NCI-H524 (cell line): ENCODE measurements around the gene ANXA4.
"Not testable (repeated sequence)": the region's sequence is repeated elsewhere in the genome, so short reads cannot be mapped to it uniquely, and the experiment has no call there.

Source experiments
- DNase-seq, 2 experiments: peaks; one replicate each; lab custom pipeline; 2025; lab: John Stamatoyannopoulos, UW

The ANXA4 gene

DNA sequence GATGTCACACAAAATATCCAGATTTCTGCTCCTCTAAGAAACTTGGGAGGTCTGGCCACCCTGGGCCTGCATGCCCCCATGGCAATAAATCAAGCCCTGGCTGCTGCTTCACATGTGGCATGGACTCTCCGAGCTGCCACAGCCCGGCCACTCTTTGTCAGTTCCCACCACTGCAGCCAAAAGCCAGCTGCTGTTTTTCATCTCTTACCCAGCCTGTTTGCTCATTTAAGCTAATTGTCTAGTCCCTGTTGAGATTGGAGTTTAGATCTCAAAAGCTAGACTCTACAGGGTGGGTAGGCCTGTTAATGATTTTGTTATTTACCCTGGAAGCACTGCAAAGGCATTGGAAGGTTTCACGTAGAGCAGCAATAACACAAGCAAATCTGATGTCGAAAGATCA, 20.9 kb upstream of the ANXA4 start:
- no peak for DNase-seq

DNA sequence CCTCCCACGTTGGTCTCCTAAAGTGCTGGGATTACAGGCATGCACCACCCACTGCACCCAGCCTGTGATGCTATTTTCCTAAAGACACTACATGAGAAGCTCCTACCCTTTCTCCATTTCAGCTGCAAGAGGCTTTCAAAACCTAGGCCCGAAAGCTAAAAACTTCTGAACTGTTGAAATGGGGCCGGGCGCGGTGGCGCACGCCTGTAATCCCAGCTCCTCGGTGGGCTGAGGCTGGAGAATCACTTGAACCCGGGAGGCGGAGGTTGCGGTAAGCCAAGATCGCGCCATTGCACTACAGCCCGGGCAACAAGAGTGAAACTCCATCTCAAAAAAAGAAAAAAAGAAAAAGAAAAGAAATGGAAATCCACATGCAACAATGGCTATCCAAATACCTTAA, 18.1 kb upstream of the ANXA4 start:
- DNase-seq: no peak

DNA sequence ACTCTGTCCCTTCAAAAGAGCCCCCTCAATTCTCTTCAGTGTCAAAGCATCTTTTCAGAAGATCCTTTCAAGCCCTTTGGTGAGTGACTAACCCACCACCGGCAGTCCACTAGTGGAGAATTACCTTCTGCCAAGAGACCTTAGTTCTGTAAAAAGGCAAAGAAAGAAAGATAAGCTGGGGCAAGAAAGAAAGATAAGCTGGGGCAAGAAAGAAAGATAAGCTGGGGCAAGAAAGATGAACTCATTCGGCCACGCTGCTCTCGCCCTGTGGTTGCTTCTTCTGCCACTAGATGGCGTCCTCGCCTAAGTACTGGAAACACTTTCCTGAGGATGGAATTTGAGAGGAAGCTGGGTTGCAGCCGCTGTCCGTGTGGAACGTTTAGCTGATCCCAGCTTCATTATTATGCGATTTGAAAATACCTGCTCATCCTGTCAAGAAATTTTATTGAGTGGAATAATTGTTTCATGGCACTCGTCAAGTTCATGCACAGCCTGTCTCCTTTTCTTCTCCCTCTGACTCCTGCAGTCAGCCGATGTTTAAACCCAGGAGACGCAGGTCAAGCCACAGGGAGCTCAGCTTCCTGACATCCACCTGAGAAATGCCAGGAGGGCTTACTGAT, 17.3 kb upstream of the ANXA4 start:
- DNase-seq: peak; percentile 40 to 70

DNA sequence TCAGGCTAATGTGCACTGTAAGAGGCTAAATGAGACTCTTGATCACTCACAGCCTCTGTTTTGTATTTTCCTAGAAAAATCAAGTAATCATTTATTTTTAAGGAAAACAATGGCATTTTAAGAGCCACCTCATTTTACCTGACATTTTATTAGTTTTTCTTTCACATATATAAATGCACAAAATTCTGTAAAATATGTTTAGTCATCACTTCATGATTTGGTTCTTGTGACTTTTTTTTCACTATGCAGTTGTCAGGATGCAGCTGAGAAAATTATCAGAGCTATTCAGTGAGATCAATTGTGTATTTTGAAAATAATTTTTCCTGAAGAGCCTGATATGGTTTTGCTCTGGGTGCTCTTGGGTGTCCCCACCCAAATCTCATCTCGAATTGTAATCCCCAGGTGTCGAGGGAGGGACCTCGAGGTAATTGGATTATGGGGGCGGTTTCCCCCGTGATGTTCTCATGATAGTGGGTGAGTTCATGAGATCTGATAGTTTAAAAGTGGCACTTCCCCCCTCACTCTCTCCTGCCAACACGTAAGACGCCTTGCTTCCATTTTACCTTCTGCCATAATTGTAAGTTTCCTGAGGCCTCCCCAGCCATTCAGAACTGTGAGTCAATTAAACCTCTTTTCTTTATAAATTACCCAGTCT, 16.1 kb upstream of the ANXA4 start:
- no peak for DNase-seq

DNA sequence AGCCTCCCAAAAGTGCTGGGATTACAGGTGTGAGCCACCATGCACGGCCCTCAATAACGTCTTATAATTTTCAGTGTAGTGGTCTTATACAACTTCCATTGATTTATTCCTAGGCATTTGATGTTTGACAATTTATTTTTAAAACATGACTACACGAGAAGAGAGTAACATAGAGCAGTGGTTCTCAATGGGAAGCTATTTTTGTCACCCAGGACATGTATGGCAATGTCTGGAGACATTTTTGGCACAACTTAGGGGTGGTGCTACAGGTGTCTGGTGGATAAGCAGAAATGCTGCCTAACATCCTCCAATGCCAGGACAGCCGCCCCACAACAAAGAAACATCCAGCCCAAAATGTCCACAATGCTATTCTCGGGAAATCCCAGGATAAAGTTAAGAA, 12.7 kb upstream of the ANXA4 start:
- no peak for DNase-seq

DNA sequence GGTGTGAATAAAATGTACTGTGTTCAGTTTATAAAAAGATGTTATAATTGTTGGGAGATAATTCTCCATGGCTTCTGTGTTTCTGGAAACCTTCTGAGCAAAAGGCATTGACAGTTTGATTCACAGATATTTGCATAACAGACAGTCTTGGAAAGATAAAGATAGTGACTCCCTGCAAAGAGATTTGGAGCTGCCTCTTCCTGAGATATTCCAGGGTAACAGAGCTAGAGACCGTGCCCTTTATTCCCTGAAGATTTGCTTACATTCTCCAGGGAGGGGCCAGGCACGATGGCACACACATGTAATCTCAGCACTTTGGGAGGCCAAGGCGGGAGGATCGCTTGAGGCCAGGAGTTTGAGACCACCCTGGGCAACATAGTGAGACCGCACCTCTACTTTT, 12.2 kb upstream of the ANXA4 start:
- DNase-seq: no peak

DNA sequence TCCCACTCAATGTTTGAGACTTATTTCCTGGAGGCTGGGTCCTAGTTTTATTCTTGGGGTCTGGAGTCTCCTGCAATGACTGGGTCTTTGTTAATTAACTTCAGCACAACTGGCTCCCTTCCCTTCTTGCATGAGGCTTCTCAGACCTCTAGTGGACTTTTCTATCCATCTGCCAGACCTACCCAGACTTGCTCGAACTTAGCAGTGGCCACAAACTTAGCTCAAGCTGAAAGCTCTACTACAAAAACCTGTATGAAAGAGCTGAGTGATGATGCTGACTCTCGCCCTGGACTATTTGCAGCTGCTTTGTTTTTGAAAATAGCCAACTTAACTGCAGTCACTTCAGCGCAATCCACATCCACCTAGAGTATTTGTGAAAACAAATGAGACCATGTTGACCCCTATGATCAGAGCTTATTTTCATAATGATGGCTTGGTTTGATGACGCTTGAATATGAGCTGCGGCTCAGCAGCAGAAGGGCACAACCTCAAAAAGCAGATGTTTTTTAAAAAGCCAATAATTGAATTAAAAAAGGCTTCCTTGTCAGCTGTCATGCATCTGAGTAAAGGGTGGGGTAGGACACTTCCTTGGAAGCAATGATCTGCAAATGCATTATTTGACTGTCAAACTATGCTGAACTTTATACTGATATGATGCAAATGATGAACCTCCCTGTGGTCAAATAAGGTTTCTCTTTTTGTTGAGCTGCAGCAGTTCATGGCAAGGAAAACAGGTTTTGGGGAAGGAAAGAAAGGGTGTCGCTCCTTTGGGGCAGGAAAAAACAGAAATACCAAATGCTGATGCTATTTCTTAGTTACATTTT, 10.6 kb upstream of the ANXA4 start:
- DNase-seq: no peak

DNA sequence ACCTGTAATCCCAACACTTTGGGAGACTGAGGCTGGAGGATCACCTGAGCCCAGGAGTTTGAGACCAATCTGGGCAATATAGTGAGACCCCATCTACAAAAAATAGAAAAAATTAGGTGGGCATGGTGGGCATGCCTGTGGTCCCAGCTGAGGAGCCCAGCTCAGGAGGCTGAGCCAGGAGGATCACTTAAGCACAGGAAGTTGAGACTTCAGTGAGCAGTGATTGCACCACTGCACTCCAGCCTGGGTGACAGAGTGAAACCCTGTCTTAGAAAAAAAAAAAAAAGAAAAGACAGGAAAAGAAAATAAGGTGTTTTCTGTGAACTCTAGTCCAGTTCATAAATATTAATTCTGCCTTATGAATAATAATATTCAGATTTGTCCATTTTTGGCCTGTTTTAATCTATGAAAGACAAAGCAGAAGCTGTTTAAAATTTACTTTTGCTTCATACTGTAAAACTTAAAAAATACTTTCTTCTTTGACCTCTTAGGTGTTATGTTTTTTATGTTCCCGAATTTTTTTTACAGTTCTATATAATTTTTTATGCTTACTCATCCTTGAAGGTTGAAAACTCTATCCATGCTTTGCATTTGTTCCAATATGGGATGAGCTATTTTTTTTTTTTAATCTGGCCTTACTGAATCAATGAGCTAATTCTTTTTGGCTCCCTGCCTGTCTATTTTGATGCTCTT, 8.4 kb upstream of the ANXA4 start:
- DNase-seq: no peak

DNA sequence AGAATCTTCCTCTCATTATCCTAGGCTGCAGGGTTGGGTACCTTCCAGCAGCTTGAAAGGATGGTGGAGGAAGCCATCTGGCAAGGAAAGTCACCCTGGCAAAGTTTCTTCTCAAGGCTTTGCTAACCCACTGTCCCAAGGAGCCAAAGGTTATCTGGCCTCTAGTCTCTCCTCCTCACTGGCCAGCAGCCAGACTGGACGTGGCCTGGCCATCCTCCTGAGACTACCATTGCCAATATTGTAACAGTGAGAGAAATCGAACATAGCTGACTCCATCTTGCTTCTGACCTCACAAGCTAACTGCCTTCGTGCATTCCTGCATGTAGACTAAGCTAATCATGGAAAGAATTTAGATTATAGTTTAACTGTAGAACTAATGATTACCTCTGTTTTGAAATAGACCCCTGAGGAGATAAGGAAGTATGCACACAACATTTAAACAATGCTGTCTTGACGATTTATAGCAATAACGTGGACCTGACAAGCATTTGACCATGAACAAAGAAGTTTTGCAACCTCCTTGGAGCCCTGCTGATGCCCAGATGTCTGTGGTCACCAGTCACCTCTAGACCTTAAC, 7.8 kb upstream of the ANXA4 start:
- peak in 1 of 2 experiments; percentile 21 for DNase-seq

DNA sequence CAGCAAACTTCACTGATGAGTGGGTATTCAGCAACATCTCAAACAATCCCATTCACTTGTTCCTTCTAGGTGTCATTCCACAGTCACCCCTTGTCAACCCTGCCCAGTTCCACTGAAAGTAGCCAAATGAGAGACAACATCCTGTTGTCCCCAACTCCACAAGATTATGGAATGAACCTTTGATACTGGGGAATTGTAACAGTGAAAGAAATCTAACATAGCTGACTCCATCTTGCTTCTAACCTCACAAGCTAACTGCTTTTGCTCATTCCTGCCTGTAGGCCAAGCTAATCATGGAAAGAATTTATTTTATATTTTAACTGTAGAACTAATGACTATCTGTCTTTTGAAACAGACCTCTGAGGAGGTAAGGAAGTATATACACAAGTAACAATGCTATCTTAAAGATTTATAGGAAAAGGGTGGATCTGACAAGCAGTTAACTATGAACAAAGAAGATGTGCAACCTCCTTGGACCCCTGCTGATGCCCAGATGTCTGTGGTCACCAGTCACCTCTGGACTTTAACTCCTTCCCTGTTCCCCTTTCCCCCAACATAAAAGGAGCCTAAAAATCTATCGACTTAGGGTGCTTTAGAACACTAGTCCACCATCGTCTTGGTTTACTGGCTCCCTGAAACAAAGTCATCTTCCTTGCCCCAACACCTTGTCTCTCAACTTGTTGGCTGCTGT, 6.9 kb upstream of the ANXA4 start:
- DNase-seq: no peak

DNA sequence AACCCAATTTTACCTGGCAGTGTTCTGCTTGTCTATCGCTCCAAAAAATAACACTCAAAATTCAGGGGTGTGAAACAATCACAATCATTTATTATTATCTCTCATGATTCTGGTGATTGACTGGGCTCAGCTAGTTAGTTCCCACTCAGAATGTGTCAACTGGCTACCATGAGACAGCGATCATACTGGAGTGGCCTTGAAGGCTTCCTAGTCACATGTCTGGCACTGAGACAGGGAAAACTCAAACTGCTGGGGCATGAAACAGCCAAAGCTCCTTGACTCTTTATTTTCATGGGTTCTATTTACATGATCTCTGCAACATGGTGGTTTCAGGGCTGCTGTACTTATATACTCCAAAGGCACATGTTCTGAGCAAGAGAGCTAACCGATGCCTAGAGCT, 6.2 kb upstream of the ANXA4 start:
- DNase-seq: no peak

DNA sequence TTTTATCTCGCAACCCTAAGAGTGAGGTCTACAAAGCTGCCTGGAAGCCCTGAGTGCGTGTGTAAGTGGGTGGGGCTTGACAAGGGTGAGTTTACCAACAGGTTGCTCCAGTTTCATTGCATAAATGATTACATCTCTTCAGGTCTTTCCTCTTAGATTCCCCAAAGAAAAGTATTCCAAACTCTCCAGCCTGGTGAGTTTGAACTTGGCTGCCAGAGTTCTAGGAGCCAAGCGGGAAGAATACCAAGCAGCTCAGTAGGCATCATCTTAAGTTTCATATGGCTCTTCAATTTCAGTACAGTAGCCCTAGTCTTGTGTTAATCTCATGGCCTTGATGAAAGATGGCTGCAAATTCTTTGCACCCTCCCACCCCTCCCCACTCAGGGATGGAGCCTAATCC, 3.8 kb upstream of the ANXA4 start:
- DNase-seq: not testable (repeated sequence)

DNA sequence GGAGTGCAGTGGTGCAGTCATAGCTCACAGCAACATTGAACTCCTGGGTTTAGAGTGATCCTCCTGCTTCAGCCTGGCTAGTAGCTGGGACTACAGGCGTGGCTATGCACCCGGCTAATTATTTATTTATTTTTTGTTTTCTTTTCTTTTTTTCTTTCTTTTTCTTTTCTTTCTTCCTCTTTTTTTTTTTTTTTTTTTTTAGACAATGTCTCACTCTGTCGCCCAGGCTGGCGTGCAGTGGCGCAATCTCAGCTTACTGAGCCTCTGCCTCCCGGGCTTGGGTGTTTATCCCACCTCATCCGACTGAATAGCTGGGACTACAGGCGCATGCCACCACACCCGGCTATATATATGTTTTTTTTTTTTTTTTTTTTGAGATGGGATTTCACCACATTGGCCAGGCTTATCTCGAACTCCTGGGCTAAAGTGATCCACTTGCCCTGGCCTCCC, 1.4 kb upstream of the ANXA4 start:
- DNase-seq: no peak

DNA sequence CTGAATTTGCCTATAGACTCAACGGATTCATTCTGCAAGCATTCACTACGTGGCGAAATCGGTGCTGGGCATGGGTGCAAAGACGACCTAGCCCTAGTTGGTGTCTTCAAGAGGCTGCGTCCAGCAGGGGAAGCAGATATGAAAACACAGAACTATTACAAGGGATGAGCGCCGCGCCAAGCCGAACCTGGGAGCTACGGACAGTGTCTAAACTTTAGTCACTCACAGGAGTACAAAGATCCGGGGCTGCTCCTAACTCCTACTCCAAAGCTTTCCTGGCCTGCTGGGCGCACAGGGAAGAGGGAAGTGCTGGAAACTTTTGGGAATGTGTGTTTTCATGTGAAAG, 732 bp upstream of the ANXA4 start:
- DNase-seq: peak; percentile 28 to 63

DNA sequence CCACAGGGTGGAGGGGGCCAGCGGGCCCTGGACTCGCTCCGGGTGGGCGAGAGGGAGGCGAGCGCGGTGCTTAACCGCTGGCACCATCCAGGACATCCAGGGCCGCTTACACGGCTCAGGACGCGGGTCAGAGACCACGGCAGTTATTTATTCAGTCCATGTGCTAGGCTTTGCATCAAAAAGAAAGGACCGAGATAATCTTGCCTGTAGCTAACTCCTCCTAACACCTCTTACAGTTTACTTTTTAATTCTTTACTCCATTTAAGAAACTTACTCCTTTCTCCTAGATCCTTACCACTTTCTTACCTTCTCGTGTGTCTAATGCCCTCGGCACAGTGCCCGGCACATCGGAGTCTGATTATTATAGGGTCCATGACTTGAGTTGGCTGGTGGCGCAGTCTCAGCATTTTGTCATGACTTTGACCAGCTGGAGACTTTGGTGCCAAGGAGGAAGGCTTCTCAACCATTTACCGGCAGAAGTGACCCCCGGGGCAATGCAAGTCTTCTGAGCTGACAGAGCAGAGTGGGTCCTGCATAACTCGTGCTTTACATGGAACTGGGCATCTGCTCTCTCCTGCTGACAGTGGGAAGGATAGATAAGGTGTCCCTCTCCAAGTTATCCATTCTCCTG, 503 bp downstream of the ANXA4 start:
- peak in 1 of 2 experiments; percentile 36 for DNase-seq

DNA sequence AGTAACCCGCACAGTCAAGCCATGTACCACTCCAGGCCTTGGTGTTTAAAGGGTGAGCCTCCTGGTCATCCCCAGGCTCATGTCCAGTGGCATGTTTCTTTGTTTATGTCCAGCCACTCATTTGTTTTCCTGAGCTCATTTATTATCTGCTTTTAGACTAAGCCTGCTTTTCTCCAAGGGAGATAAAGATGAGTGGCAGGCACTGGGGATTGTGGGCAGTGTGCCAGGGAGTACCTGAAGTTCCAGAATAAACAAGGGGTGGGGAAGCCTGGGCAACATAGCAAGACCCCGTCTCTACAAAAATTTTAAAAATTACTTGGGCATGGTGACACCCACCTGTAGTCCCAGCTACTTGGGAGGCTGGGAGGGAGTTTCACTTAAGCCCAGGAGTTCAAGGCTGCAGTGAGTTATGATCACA, 1.9 kb downstream of the ANXA4 start:
- DNase-seq: no peak

DNA sequence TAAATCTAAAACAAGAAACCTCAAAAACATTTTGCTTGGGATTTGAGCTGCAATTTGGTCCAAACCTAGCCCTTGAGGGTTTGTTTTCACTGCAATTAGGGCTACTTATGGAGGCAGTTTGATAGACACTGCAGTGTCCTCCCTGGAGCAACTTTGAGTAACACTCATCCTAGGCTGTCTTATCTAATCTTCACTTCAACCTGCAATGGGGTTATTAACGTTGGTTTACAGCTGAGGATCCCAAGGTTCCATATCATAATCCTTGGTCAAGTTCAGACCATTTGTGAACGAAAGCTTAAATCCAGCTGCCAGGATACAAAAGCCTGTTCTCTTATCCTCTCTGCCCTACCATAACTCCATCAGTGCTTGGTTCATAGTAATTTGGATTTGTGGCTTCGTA, 2.5 kb downstream of the ANXA4 start:
- no peak for DNase-seq

DNA sequence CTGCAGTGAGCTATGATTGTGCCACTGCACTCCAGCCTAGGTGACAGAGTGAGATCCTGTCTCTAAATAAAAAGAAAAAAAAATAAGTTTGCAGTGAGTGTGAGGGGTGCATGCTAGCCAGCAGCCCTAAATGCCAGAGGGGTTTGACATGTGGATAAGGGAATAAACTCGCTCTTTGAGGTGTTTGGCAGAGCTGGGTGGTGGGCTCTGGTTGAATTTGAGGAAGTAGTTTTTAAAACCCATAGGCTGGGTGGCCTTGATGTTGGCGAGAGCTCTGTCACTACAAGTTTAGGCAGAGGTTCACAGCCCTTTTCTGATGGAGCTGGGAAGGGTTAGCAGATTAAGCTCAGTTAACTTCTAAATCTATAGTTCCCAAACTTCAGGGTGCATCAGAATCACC, 3.1 kb downstream of the ANXA4 start:
- no peak for DNase-seq

DNA sequence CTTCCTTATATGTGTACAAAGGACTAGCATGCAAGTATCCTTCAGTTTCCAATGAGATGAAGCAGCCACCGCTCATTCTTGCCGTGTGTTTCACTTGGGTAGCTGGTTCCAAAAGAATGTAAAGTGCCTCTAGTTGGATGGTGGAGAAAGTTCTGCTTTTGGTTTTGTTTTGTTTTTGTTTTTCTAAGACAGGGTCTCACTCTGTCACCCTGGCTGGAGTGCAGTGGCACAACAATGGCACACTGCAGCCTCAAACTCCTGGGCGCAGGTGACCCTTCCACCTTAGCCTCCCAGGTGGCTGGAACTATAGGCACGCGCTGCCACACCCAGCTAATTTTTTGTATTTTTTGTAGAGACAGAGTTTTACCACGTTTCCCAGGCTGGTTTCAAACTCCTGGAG, 8.3 kb downstream of the ANXA4 start:
- no peak for DNase-seq

DNA sequence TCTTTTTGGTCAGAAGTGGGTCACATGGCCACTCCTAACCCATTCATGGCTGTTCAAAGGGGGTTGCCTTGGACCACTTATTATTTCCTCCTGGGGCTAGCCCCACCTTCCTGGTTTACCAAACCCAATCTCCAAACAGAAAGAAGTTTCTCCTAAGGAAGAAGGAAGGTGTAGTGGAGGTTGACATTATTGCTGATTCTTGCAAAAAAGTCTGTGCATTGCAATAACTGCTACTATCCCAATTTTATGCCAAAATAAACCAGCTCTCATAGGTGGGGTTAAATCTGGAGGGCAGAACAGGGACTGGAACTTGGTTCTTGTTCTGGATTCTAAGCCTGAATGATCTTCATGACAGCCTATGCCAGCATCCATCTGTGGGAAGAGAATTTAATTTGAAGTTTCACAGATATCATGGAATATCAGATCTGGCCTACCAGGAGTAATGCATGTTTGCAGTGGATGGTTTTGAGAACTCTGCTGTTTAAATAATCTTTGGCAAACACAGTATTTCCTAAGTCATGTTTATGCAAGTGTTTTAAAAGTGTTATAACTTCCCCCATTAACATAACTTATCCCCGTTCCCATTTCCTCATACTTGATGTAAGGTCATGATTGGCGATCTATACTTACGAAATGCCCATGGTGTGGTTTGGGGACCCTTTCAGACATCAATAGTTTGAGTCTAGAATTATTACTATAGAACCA, 11.9 kb downstream of the ANXA4 start:
- no peak for DNase-seq

DNA sequence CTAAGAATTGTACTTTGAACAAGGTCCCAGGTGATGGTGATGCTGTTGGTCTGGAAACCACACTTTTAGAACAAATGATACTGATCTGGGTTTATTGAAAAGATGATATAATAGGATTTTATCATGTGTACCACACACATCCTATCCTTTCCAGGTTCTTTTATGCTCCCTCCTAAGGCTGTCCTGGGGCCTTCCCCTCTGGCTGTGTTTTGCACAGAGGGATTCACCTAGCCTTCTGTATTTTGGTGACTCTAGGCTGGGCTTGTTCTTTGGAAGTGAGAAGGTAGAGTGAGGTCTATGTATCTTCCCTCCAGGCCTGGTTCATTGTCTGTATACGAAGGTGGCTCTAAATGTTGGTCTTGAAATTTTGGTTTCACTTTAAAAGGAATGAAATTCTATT, 12.7 kb downstream of the ANXA4 start:
- DNase-seq: no peak
